ENCODE data around the gene RGMA. TPM values are rescaled to one million over a fixed set of nuclear protein-coding genes. Genes with fewer than 3 reads are reported as not detected.

Gene RGMA
- total RNA-seq, 1 donor from 2014 or later, result 5.7 TPM

DNA sequence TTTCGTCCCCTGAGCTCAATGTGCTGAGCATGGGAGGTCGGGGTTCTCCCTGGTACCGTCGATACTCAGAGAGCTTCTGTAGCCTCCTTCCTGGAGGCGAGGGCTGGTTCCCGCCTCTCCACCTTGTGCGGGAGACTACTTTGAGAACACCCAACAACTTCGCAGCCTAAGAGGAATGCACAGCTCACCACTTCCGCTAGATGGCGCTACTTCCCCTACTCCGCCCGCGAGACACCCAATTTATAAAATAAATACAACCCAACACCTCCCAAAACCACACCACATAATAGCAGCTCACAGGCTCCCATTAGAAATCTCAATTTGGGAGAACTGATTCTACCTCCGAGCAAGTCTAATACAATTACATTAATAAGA lies 1.2 kb downstream of the RGMA start:
- TF ChIP-seq, protein P1, sequence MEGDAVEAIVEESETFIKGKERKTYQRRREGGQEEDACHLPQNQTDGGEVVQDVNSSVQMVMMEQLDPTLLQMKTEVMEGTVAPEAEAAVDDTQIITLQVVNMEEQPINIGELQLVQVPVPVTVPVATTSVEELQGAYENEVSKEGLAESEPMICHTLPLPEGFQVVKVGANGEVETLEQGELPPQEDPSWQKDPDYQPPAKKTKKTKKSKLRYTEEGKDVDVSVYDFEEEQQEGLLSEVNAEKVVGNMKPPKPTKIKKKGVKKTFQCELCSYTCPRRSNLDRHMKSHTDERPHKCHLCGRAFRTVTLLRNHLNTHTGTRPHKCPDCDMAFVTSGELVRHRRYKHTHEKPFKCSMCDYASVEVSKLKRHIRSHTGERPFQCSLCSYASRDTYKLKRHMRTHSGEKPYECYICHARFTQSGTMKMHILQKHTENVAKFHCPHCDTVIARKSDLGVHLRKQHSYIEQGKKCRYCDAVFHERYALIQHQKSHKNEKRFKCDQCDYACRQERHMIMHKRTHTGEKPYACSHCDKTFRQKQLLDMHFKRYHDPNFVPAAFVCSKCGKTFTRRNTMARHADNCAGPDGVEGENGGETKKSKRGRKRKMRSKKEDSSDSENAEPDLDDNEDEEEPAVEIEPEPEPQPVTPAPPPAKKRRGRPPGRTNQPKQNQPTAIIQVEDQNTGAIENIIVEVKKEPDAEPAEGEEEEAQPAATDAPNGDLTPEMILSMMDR (IDR thresholded peaks at IDR 0.05; ENCODE audit: unreplicated experiment), result peak; percentile 93
- Mint-ChIP-seq H3K27me3 (ENCODE audit: unreplicated experiment) (peaks cover 11% of the 10 kb centered on the region), H3K4me1 (ENCODE audit: unreplicated experiment) (peaks cover 3% of the 10 kb centered on the region), H3K36me3 (ENCODE audit: low read depth, unreplicated experiment) (no peaks in the 10 kb centered on the region), H3K27ac (ENCODE audit: unreplicated experiment) (no peak overlapping the region), H3K4me3 (ENCODE audit: unreplicated experiment) (peak overlapping the region; percentile 85), H3K9me3 (ENCODE audit: unreplicated experiment) (no peaks in the 10 kb centered on the region)
- peak; percentile 79 for DNase-seq (ENCODE audit: low spot score)

DNA sequence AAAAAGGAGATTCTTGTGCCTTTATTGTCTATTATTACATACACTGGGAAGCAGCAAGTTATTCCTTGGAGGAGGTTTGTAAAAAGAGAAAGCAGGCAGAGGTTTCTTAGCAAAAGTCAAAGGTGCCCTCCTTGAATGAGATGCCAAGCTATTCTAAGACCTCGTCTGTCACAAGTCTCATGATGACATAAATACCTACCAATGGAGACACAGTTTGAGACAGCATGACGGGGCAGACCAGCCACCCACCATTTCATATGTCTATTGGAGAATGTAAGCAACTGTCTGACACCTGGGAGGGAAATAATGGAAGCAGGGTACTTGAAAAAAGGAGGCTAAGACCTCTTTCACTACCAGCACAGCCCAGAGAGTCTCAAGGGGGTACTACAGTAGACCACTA lies 2.2 kb downstream of the RGMA start:
- H3K4me3 Mint-ChIP-seq (ENCODE audit: unreplicated experiment), result no peak overlapping the region
- peaks cover 11% of the 10 kb centered on the region for H3K27me3 Mint-ChIP-seq (ENCODE audit: unreplicated experiment)
- H3K27ac Mint-ChIP-seq (ENCODE audit: unreplicated experiment), result no peak overlapping the region
- no peak for DNase-seq (ENCODE audit: low spot score)
- no peaks in the 10 kb centered on the region for H3K9me3 Mint-ChIP-seq (ENCODE audit: unreplicated experiment)
- peaks cover 3% of the 10 kb centered on the region for H3K4me1 Mint-ChIP-seq (ENCODE audit: unreplicated experiment)
- no peaks in the 10 kb centered on the region for H3K36me3 Mint-ChIP-seq (ENCODE audit: low read depth, unreplicated experiment)
- TF ChIP-seq, protein P1 (IDR thresholded peaks at IDR 0.05; ENCODE audit: unreplicated experiment), result no peak

- TF ChIP-seq, protein P1 (IDR thresholded peaks at IDR 0.05; ENCODE audit: unreplicated experiment), result no peak
- no peak for DNase-seq (ENCODE audit: low spot score)
- Mint-ChIP-seq H3K36me3 (ENCODE audit: low read depth, unreplicated experiment) (no peaks in the 10 kb centered on the region), H3K27me3 (ENCODE audit: unreplicated experiment) (peaks cover 11% of the 10 kb centered on the region), H3K27ac (ENCODE audit: unreplicated experiment) (no peak overlapping the region), H3K9me3 (ENCODE audit: unreplicated experiment) (no peaks in the 10 kb centered on the region), H3K4me3 (ENCODE audit: unreplicated experiment) (no peak overlapping the region), H3K4me1 (ENCODE audit: unreplicated experiment) (peaks cover 3% of the 10 kb centered on the region)
Observed at GRCh38 chr15:93085692-93086091, 3.3 kb downstream of the RGMA start.

DNA sequence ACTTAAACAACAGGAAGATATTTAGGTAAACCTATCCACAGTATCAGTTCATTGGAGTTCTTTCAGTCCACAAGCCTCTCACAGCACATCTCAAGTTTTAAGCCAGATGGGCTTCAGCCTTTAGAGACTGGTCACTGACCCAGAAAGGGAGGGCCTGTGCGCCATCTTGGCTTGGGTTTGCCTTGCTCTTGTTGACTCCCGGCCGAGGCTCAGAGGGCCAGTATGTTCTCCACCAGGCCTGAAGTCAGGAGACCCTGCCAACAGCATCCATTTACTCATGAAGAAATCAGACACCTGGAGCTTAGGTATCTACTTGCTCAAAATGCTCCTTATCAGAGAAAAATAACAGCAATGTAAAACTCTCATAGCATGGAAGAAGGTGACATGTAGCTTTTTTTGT lies 6.2 kb downstream of the RGMA start:
- Mint-ChIP-seq H3K4me3 (ENCODE audit: unreplicated experiment) (no peak overlapping the region), H3K9me3 (ENCODE audit: unreplicated experiment) (no peaks in the 10 kb centered on the region), H3K27me3 (ENCODE audit: unreplicated experiment) (peaks cover 2% of the 10 kb centered on the region), H3K27ac (ENCODE audit: unreplicated experiment) (no peak overlapping the region), H3K4me1 (ENCODE audit: unreplicated experiment) (peaks cover 2% of the 10 kb centered on the region), H3K36me3 (ENCODE audit: low read depth, unreplicated experiment) (no peaks in the 10 kb centered on the region)
- DNase-seq (ENCODE audit: low spot score), result no peak
- TF ChIP-seq, protein P1 (IDR thresholded peaks at IDR 0.05; ENCODE audit: unreplicated experiment), result no peak

- H3K36me3 Mint-ChIP-seq (ENCODE audit: low read depth, unreplicated experiment), result no peaks in the 10 kb centered on the region
- H3K4me3 Mint-ChIP-seq (ENCODE audit: unreplicated experiment), result no peak overlapping the region
- H3K4me1 Mint-ChIP-seq (ENCODE audit: unreplicated experiment), result no peaks in the 10 kb centered on the region
- TF ChIP-seq, protein P1 (IDR thresholded peaks at IDR 0.05; ENCODE audit: unreplicated experiment), result no peak
- H3K9me3 Mint-ChIP-seq (ENCODE audit: unreplicated experiment), result no peaks in the 10 kb centered on the region
- H3K27ac Mint-ChIP-seq (ENCODE audit: unreplicated experiment), result no peak overlapping the region
- DNase-seq (ENCODE audit: low spot score), result no peak
- H3K27me3 Mint-ChIP-seq (ENCODE audit: unreplicated experiment), result no peaks in the 10 kb centered on the region
Observed at GRCh38 chr15:93081399-93081798, 7.6 kb downstream of the RGMA start.
